Mucosa of descending colon (tissue), 3 donors: Measurements from ENCODE around the gene PDE1C. TPM values are rescaled to one million over a fixed set of nuclear protein-coding genes. Genes with fewer than 3 reads are reported as not detected.

Source experiments
- ATAC-seq: fragments of 200-7000 bp; cut with Tn5 transposase; one replicate; pipeline ENCODE4 v1.9.1; 2020; ENCODE audit warnings: mild to moderate bottlenecking, moderate library complexity
- DNase-seq, 3 donors: peaks; one replicate each; pipeline ENCODE4 v3.0.0-alpha.2; 2020
- H3K36me3 ChIP-seq: fragments of 200-600 bp; one replicate; pipeline ENCODE4 v1.8.0; 2021; ENCODE audit warnings: low read depth, mild to moderate bottlenecking
- H3K4me1 ChIP-seq: fragments of 200-600 bp; one replicate; pipeline ENCODE4 v1.8.0; 2021; ENCODE audit warnings: low read depth, mild to moderate bottlenecking
- H3K4me3 ChIP-seq: fragments of 200-600 bp; one replicate; pipeline ENCODE4 v1.8.0; 2021; ENCODE audit warnings: mild to moderate bottlenecking
- H3K9me3 ChIP-seq: fragments of 200-600 bp; one replicate; pipeline ENCODE4 v1.8.0; 2021; ENCODE audit warnings: mild to moderate bottlenecking
- intact Hi-C, 2 donors: fragments of 100-400 bp; cut with DNase I in 1 of 2; cut with micrococcal nuclease in 1 of 2; formaldehyde crosslinking; loops; one replicate each; pipeline versions ENCODE4 v1.11.0 to v1.11.1; 2022; cut with DNase I, micrococcal nuclease
- total RNA-seq, 3 donors: library from RNA; stranded (reverse); fragmentation: NEBNext Ultra II Directional in 2 of 3; extraction: Animal tissue kit (Norgen Biotek cat#: 25700) in 2 of 3; gene quantifications; one replicate each; pipeline versions ENCODE4 v1.2.1 to v1.2.4, GENCODE V29; 2021 to 2023
- TF ChIP-seq, protein P1 (sequence below): fragments of 200-600 bp; IDR thresholded peaks from one replicate; pipeline ENCODE4 v1.8.0; 2022; ENCODE audit warnings: antibody characterized with exemption, mild to moderate bottlenecking
- donor health status: DM: no; HTN: no; CAD: no; lungs with moderate emphysema.
- donor health status: DM: no; HTN: no; CAD: no.
- donor health status: DM: no; HTN: yes; CAD: no.

The PDE1C gene
- total RNA-seq, 3 donors from 2014 or later, result 2.5 to 4.8 (median 2.5) TPM

DNA sequence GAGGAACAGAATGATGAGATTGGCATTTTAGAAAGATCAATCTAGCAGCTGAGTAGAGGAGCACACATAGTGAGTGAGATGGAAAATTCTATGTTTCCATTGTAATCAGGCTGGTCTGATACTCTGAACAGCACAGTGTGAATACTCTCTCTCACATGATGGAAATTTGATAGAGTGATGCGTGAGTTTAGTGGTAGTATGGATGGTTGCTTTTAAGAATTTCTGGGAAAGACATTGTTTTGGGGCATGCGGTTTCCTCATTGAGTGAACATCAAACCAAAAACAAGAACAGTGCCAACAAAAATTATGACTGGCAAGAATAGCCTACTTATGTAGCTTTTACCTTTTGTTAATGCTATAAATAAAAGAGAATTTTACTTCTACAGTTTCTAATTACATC is 183.2 kb downstream of the PDE1C start:
- ATAC-seq, result no peak
- no peaks in the 10 kb centered on the region for H3K4me1 ChIP-seq
- no peaks in the 10 kb centered on the region for H3K36me3 ChIP-seq
- TF ChIP-seq, protein P1, sequence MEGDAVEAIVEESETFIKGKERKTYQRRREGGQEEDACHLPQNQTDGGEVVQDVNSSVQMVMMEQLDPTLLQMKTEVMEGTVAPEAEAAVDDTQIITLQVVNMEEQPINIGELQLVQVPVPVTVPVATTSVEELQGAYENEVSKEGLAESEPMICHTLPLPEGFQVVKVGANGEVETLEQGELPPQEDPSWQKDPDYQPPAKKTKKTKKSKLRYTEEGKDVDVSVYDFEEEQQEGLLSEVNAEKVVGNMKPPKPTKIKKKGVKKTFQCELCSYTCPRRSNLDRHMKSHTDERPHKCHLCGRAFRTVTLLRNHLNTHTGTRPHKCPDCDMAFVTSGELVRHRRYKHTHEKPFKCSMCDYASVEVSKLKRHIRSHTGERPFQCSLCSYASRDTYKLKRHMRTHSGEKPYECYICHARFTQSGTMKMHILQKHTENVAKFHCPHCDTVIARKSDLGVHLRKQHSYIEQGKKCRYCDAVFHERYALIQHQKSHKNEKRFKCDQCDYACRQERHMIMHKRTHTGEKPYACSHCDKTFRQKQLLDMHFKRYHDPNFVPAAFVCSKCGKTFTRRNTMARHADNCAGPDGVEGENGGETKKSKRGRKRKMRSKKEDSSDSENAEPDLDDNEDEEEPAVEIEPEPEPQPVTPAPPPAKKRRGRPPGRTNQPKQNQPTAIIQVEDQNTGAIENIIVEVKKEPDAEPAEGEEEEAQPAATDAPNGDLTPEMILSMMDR, result no peak
- intact Hi-C loops, result no loop called here
- H3K4me3 ChIP-seq, result no peak overlapping the region
- no peak for DNase-seq
- H3K9me3 ChIP-seq, result no peaks in the 10 kb centered on the region

DNA sequence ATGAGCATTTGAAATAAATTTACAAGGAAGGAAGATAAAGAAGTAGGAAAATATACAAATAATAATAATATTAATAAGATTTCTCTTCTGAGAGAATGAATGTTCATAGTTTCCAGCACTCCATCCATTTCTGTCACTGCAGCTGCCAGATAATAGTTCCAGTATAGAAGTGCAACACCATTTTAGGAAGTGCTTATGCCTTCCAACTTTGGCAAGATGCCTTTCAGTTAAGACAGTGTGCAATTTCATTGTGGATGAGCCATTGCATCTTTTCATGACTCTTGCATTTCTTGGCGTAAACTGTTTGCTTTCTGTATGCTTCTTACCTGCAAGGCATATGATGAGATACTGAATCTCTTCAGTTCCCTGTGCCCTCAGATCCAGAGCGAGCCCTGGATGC is 185.0 kb downstream of the PDE1C start:
- Histone ChIP-seq H3K4me1 (no peaks in the 10 kb centered on the region), H3K36me3 (no peaks in the 10 kb centered on the region), H3K4me3 (no peak overlapping the region), H3K9me3 (no peaks in the 10 kb centered on the region)
- ATAC-seq (no peak), DNase-seq (no peak)
- intact Hi-C loops, result no loop called here
- TF ChIP-seq, protein P1, result no peak

DNA sequence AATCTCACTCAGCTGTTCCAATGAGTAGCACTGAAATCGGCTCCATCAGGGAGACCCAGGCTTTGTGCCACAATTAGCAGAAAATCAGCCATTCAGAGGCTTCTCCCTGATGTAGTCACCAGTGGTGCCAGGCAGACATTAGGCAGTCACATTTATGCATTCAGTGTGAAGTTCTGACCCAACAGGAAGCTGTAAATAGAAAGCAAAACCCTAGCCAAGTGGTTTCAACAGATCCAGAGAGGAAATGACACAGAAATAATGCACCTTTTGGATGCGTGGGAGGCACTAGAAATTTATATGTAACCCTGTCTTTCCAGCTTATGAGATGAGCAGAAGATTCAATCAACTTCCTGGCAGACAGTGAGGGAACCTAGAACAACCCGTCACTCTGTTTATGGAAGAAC is 186.4 kb downstream of the PDE1C start:
- TF ChIP-seq, protein P1, result no peak
- ATAC-seq, result peak; percentile 34
- DNase-seq, result peak in 1 of 3 donors; percentile 5

DNA sequence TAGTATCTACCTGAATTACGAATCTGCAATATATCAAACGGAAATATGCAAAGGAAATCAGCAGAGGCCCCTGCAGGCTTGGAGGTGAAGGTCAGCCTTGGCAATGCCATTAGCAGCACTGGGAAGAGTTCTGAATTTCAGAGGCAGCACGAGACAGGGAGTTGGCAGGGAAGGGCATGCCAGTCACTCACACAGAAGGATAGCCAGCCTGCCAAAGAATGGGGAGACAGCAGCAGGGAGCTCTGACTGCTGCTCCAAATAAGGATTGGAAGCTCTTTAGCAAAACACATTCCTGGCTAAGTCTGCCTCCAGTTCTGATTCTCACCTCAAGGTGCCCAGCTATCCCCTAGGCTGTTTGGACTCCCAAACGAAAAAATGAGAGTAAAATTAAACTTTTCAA is 188.0 kb downstream of the PDE1C start:
- TF ChIP-seq, protein P1, result no peak
- intact Hi-C loops, result no loop called here
- ATAC-seq (no peak), DNase-seq (no peak)
- Histone ChIP-seq H3K4me3 (no peak overlapping the region), H3K4me1 (no peaks in the 10 kb centered on the region), H3K9me3 (no peaks in the 10 kb centered on the region), H3K36me3 (no peaks in the 10 kb centered on the region)

More for the DNA sequence above, 186.4 kb downstream of the PDE1C start:
- no peak overlapping the region for H3K4me3 ChIP-seq
- no peaks in the 10 kb centered on the region for H3K4me1 ChIP-seq
- no peaks in the 10 kb centered on the region for H3K9me3 ChIP-seq
- intact Hi-C loops, result no loop called here
- no peaks in the 10 kb centered on the region for H3K36me3 ChIP-seq

DNA sequence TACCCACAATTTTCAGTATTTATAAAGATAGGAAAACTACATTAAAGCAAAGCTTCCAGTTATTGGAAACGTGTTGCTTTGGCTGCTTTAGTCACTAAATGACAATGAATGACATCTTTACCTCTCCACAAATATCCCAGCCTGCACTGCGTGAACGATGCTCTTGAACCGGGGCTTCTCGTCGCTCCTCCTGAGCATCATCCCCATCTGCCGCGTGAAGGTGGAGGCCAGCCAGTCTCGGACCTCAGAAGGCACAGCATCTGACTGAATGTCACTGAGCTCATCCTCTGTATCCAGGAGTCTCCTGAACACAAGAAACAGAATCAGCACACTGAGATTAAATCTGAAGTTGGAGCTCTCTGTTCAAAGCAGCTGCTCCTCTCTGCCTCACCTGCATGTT is 191.3 kb downstream of the PDE1C start:
- intact Hi-C loops, result no loop called here
- no peaks in the 10 kb centered on the region for H3K9me3 ChIP-seq
- TF ChIP-seq, protein P1, result no peak

DNA sequence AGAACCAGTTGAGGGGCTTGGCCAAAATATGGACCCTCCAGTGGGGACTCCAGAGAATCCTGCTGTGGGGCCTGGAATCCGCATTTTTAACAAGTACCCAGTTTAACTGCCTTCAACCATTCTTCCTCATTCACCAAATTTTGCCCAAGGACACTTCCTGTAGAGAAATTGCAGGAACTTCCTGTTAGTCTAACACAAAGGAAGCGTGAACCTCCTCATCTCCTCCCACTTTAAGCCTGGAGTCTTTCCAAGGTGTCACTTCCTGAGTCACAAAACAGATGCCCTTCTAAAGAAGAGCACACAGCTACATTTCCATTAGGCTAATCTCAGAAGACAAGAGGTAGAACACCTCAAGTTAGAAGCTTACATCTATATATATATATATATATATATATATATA is 194.8 kb downstream of the PDE1C start:
- DNase-seq (peak in 1 of 3 donors; percentile 8), ATAC-seq (peak; percentile 25)
- intact Hi-C loops, result no loop called here
- Histone ChIP-seq H3K36me3 (no peaks in the 10 kb centered on the region), H3K4me1 (no peaks in the 10 kb centered on the region), H3K4me3 (no peak overlapping the region), H3K9me3 (no peaks in the 10 kb centered on the region)
- TF ChIP-seq, protein P1, result no peak

More for the DNA sequence above, 191.3 kb downstream of the PDE1C start:
- no peaks in the 10 kb centered on the region for H3K4me1 ChIP-seq
- DNase-seq (no peak), ATAC-seq (no peak)
- no peaks in the 10 kb centered on the region for H3K36me3 ChIP-seq
- H3K4me3 ChIP-seq, result no peak overlapping the region
